ENCODE measurements around the gene CLDN24. TPM values are rescaled to one million over a fixed set of nuclear protein-coding genes. Genes with fewer than 3 reads are reported as not detected.

Gene CLDN24
- total RNA-seq, 1 experiment from 2014 or later: not detected

- no peak for DNase-seq (ENCODE audit: low read depth)
These were observed 37.9 kb downstream of the CLDN24 start for GRCh38 chr4:183284258-183284785.

- no peak for DNase-seq (ENCODE audit: low read depth)
These were observed 46.1 kb downstream of the CLDN24 start for GRCh38 chr4:183276106-183276505.

- no peak for DNase-seq (ENCODE audit: low read depth)
These were observed 49.8 kb downstream of the CLDN24 start for GRCh38 chr4:183272384-183272783.

Other genes with a start within 250 kb of the CLDN24 start
- 18.9 and 21.4 TPM in 2 replicates for gene WWC2, start 223.2 kb downstream of the CLDN24 start, total RNA-seq (2014; rRNA removed; shearing (Covaris generic))
- not detected in 2 replicates for gene CLDN22, start 2.1 kb downstream of the CLDN24 start, total RNA-seq (2014; rRNA removed; shearing (Covaris generic))
- 15.6 and 16.9 TPM in 2 replicates for gene CDKN2AIP, start 122.2 kb upstream of the CLDN24 start, total RNA-seq (2014; rRNA removed; shearing (Covaris generic))
- gene ING2, start 182.6 kb upstream of the CLDN24 start, total RNA-seq (2014; rRNA removed; shearing (Covaris generic)): 11.8 and 17.7 TPM in 2 replicates

All from RPMI7951 (cell line).